Osteocyte (in vitro differentiated cells): Measurements from ENCODE around the gene SLC13A3. TPM values are rescaled to one million over a fixed set of nuclear protein-coding genes. Genes with fewer than 3 reads are reported as not detected.

ENCODE experiments used
- DNase-seq: peaks from one replicate; pipeline ENCODE4 v3.0.0; 2021; ENCODE audit warnings: mixed read lengths; ENCODE audit not compliant: unreplicated experiment; ENCODE audit errors: extremely low spot score
- H3K27ac Mint-ChIP-seq: one replicate; pipeline ENCODE4 v1.8.0; 2021; ENCODE audit warnings: mild to moderate bottlenecking, mixed read lengths; ENCODE audit not compliant: unreplicated experiment
- H3K27me3 Mint-ChIP-seq: one replicate; pipeline ENCODE4 v1.8.0; 2021; ENCODE audit warnings: mixed read lengths; ENCODE audit not compliant: unreplicated experiment
- H3K36me3 Mint-ChIP-seq: one replicate; pipeline ENCODE4 v1.8.0; 2021; ENCODE audit warnings: mixed read lengths; ENCODE audit not compliant: unreplicated experiment
- H3K4me1 Mint-ChIP-seq: one replicate; pipeline ENCODE4 v1.8.0; 2021; ENCODE audit warnings: mixed read lengths; ENCODE audit not compliant: unreplicated experiment
- H3K4me3 Mint-ChIP-seq: one replicate; pipeline ENCODE4 v1.8.0; 2021; ENCODE audit warnings: mild to moderate bottlenecking, moderate library complexity, mixed read lengths; ENCODE audit not compliant: unreplicated experiment
- H3K9me3 Mint-ChIP-seq: one replicate; pipeline ENCODE4 v1.8.0; 2021; ENCODE audit warnings: mixed read lengths; ENCODE audit not compliant: unreplicated experiment
- total RNA-seq: library from RNA; stranded (reverse); gene quantifications from 2 replicates; pipeline ENCODE4 v1.2.1, GENCODE V29; 2021
- TF ChIP-seq, protein P1 (sequence below): fragments of 200-600 bp; sonication (generic); IDR thresholded peaks from 2 replicates; pipeline ENCODE4 v1.5.0; 2021; ENCODE audit warnings: antibody characterized with exemption, mild to moderate bottlenecking, moderate library complexity

Gene SLC13A3
- total RNA-seq, 1 donor from 2014 or later, result 1.8 TPM

DNA sequence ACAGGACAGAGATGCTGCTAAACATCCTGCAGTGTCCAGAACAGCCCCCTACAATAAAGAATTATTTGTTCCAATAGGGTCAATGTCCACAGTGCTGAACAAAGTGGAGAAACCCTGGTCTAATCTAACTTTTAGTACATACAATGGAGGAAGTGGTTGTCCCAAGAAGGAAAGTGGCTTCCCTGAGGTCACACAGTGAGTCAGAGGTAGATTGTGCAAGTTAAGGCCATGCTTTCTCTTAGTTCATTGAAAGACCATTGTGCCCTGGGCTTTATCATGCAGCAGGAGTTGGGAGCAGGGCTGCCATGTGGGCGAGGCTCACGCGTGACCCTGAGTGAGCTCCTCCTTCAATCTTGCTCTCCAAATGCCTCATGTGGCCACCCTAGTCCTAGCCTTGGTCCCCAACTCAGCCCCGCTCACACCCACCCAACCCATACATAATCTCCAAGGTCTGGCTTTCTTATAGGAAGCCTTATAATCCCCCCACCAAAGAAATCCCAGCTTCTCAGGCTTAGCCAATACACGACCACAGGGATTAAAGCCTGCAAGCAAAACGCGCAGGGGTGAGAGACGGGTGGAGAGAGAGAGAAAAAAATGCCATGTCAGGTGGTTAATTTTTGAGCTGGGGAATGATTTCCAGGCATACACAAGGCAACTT, 19.9 kb downstream of the SLC13A3 start:
- no peaks in the 10 kb centered on the region for H3K36me3 Mint-ChIP-seq
- TF ChIP-seq, protein P1, sequence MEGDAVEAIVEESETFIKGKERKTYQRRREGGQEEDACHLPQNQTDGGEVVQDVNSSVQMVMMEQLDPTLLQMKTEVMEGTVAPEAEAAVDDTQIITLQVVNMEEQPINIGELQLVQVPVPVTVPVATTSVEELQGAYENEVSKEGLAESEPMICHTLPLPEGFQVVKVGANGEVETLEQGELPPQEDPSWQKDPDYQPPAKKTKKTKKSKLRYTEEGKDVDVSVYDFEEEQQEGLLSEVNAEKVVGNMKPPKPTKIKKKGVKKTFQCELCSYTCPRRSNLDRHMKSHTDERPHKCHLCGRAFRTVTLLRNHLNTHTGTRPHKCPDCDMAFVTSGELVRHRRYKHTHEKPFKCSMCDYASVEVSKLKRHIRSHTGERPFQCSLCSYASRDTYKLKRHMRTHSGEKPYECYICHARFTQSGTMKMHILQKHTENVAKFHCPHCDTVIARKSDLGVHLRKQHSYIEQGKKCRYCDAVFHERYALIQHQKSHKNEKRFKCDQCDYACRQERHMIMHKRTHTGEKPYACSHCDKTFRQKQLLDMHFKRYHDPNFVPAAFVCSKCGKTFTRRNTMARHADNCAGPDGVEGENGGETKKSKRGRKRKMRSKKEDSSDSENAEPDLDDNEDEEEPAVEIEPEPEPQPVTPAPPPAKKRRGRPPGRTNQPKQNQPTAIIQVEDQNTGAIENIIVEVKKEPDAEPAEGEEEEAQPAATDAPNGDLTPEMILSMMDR, result no peak
- H3K4me3 Mint-ChIP-seq, result no peak overlapping the region
- H3K4me1 Mint-ChIP-seq, result no peaks in the 10 kb centered on the region
- DNase-seq, result peak; percentile 46
- no peak overlapping the region for H3K27ac Mint-ChIP-seq
- peaks cover 6% of the 10 kb centered on the region for H3K27me3 Mint-ChIP-seq
- peaks cover 11% of the 10 kb centered on the region for H3K9me3 Mint-ChIP-seq

DNA sequence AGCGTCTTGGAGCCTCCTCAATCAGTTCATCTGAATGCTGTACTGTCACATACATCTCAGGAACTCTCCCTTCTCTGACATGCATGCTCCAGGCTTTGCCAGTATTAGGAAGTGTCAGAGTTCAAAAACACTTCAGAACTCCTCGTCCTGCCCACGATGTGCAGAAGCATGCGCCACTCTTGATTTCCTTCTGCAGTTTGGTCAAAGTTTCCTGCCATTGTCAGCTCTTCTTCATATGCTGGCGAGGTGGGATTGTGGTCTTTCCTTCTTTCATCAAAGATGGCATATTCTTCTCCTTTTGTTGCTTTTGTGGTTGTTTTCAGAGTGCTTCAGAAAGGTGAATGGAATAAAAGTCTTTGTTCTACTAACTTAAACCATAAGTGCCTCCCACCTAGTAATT, 21.0 kb downstream of the SLC13A3 start:
- no peak overlapping the region for H3K27ac Mint-ChIP-seq
- peaks cover 6% of the 10 kb centered on the region for H3K27me3 Mint-ChIP-seq
- peaks cover 11% of the 10 kb centered on the region for H3K9me3 Mint-ChIP-seq
- TF ChIP-seq, protein P1, result no peak
- H3K4me1 Mint-ChIP-seq, result no peaks in the 10 kb centered on the region
- H3K4me3 Mint-ChIP-seq, result no peak overlapping the region
- H3K36me3 Mint-ChIP-seq, result no peaks in the 10 kb centered on the region
- no peak for DNase-seq

DNA sequence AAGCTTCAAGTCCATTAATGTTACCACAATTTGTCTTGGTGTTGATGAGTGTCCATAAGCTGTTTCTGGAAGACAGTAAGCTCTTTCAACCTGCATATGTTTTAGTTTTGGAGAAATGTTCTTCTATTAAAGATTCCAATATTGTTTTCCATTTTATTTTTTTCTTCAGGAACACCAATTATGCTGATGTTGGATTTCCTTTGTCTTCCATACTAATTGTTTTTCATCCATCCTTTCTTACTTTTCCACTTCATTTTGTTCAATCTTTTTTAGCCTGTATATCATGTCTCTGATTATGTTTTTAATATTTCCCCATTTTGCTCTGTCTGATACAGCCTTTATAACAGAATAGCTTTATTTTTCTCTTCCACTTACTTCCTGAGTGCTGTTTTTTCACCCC, 21.9 kb downstream of the SLC13A3 start:
- H3K4me3 Mint-ChIP-seq, result no peak overlapping the region
- no peaks in the 10 kb centered on the region for H3K4me1 Mint-ChIP-seq
- H3K27ac Mint-ChIP-seq, result no peak overlapping the region
- H3K9me3 Mint-ChIP-seq, result peaks cover 11% of the 10 kb centered on the region
- TF ChIP-seq, protein P1, result no peak
- no peak for DNase-seq
- H3K36me3 Mint-ChIP-seq, result no peaks in the 10 kb centered on the region
- peaks cover 4% of the 10 kb centered on the region for H3K27me3 Mint-ChIP-seq

DNA sequence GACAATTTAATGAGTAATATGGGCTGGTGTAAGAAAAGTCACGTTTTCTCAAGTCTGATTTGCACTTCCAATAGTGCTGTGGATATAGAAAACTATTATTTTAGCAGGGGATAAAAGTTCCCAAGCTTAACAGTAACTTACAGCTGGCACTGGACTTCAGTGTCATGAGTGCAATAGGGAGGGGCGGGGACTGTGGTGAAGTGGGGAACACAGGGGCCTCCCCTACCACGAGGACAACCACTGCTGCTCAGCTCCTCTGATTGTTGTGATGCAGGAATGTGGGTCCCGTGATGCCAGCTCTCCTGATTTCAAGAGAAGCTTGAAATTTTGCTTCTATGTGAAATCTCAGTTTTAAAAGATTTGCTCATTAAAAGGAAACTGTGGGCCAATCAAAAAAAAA, 24.0 kb downstream of the SLC13A3 start:
- Mint-ChIP-seq H3K27ac (no peak overlapping the region), H3K4me3 (no peak overlapping the region), H3K4me1 (no peaks in the 10 kb centered on the region), H3K9me3 (peaks cover 16% of the 10 kb centered on the region), H3K27me3 (peaks cover 4% of the 10 kb centered on the region), H3K36me3 (no peaks in the 10 kb centered on the region)
- TF ChIP-seq, protein P1, result no peak
- no peak for DNase-seq

DNA sequence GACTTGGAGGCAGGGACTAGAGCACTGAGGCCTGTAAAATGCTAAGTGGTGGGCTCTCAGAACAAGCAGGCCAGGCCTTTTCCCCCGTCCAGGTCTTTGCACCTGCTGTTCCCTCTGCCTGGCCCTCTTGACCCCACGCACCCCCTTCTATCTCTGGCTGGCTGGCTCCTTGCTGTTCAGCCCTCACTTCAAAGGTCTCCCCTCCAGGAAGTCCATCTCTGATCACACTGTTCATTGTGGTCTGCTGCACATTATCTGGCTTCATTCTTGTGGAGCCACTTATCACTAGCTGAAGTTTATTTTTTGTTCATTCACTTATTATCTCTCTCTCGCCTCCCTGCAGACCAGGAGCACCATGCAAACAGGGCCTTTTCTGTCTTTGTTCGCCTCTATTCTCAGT, 24.5 kb downstream of the SLC13A3 start:
- DNase-seq, result no peak
- H3K9me3 Mint-ChIP-seq, result peaks cover 16% of the 10 kb centered on the region
- no peaks in the 10 kb centered on the region for H3K36me3 Mint-ChIP-seq
- H3K4me3 Mint-ChIP-seq, result no peak overlapping the region
- H3K27me3 Mint-ChIP-seq, result peaks cover 4% of the 10 kb centered on the region
- H3K27ac Mint-ChIP-seq, result no peak overlapping the region
- TF ChIP-seq, protein P1, result no peak
- peaks cover 5% of the 10 kb centered on the region for H3K4me1 Mint-ChIP-seq
